K562 (cell line): Measurements from ENCODE around the gene ZNF891. TPM values are rescaled to one million over a fixed set of nuclear protein-coding genes. Genes with fewer than 3 reads are reported as not detected.

Experiments
- ATAC-seq: fragments of 200-7000 bp; cut with Tn5 transposase; 3 replicates; pipeline ENCODE4 v1.9.1; 2020; ENCODE audit warnings: moderate library complexity
- BruUV-seq: library from RNA; stranded (reverse); fragments of 400-500 nt; replicated peaks from 2 replicates; lab custom pipeline; 2021; lab: Mats Ljungman, UMichigan
- CTCF ChIA-PET: fragments of 300-600 bp; formaldehyde crosslinking; extraction: SDS; loops from one replicate; lab custom pipeline; 2021; ENCODE audit warnings: low intra/inter-chr PET ratio; lab: Yijun Ruan, JAX
- POLR2A ChIA-PET: fragments of 300-600, 350-650 bp; sonication (Branson Sonifier 250); formaldehyde crosslinking; extraction: SDS; loops from one replicate; lab custom pipeline; 2021; ENCODE audit warnings: antibody characterized with exemption, inconsistent platforms; lab: Yijun Ruan, JAX
- DNase-seq, 4 experiments: peaks; one replicate each; pipeline versions ENCODE4 v3.0.0 to v3.0.0-alpha.2; 2011 to 2018; ENCODE audit warnings: low spot score in 3 of 4, mixed read lengths in 3 of 4; ENCODE audit errors: extremely low read depth in 1 of 4
- FAIRE-seq: peaks from 2 replicates; lab custom pipeline; 2011; peaks lifted over from hg19 to GRCh38; lab: Jason Lieb, UNC
- H2AFZ ChIP-seq: 2 replicates; pipeline ENCODE4 v1.6.0; 2011; ENCODE audit warnings: low read depth, low read length, control low read depth, inconsistent platforms
- H3K27ac ChIP-seq: fragments of 200-600 bp; 3 replicates; pipeline ENCODE4 v1.8.0; 2011; ENCODE audit warnings: low read depth, mild to moderate bottlenecking, control low read depth, inconsistent platforms, low read length, moderate library complexity, mixed read lengths; ENCODE audit errors: extremely low read depth
- H3K27me3 ChIP-seq, 2 experiments: fragments of 300-600 bp in 1 of 2; 2 replicates in 1 of 2; 3 replicates in 1 of 2; pipeline versions ENCODE4 v1.6.0 to v1.8.0; 2011; ENCODE audit warnings: inconsistent platforms in 2 of 2, low read length in 2 of 2, mild to moderate bottlenecking in 1 of 2, mixed read lengths in 1 of 2, moderate library complexity in 1 of 2; ENCODE audit not compliant: control insufficient read depth in 2 of 2, insufficient read depth in 2 of 2
- H3K36me3 ChIP-seq: fragments of 300-600 bp; 3 replicates; pipeline ENCODE4 v1.8.0; 2011; ENCODE audit warnings: mild to moderate bottlenecking, low read length, inconsistent platforms; ENCODE audit not compliant: control insufficient read depth, insufficient read depth
- H3K4me1 ChIP-seq, 2 experiments: fragments of 200-600 bp in 1 of 2; replicated peaks in 1 of 2; 2 replicates in 1 of 2; 3 replicates in 1 of 2; pipeline versions ENCODE4 v1.5.1 to v1.8.0; 2011; ENCODE audit warnings: inconsistent platforms in 2 of 2, low read length in 2 of 2, mild to moderate bottlenecking in 1 of 2, mixed read lengths in 1 of 2, moderate library complexity in 1 of 2; ENCODE audit not compliant: control insufficient read depth in 2 of 2, insufficient read depth in 2 of 2
- H3K4me2 ChIP-seq: 2 replicates; pipeline ENCODE4 v1.6.1; 2011; ENCODE audit warnings: low read length, control low read depth, inconsistent platforms, mixed read lengths; ENCODE audit not compliant: insufficient read depth
- H3K4me3 ChIP-seq: fragments of 200-600 bp; sonication (generic), shearing (Covaris generic); 2 replicates; pipeline ENCODE4 v1.5.1; 2016; ENCODE audit warnings: control low read depth, inconsistent platforms
- H3K79me2 ChIP-seq: fragments of 200-600 bp; 3 replicates; pipeline ENCODE4 v1.8.0; 2011; ENCODE audit warnings: low read length, inconsistent platforms; ENCODE audit not compliant: control insufficient read depth, insufficient read depth
- H3K9ac ChIP-seq, 2 experiments: 2 replicates each; pipeline versions ENCODE4 v1.6.0 to v1.6.1; 2011; ENCODE audit warnings: low read depth in 2 of 2, low read length in 2 of 2, control low read depth in 1 of 2, inconsistent platforms in 1 of 2, mild to moderate bottlenecking in 1 of 2, mixed read lengths in 1 of 2; ENCODE audit not compliant: insufficient read depth in 1 of 2
- H3K9me1 ChIP-seq: one replicate; pipeline ENCODE4 v1.6.0; 2011; ENCODE audit warnings: inconsistent platforms, mild to moderate bottlenecking, low read length, moderate library complexity; ENCODE audit not compliant: control insufficient read depth, insufficient read depth
- H3K9me3 ChIP-seq: replicated peaks from 2 replicates; pipeline ENCODE4 v1.5.1; 2011; ENCODE audit warnings: low read depth, low read length, inconsistent platforms; ENCODE audit not compliant: control insufficient read depth, insufficient read depth
- H4K20me1 ChIP-seq: replicated peaks from 2 replicates; pipeline ENCODE4 v1.6.1; 2011; ENCODE audit warnings: low read length, inconsistent platforms, mixed read lengths; ENCODE audit not compliant: control insufficient read depth, insufficient read depth
- ELF2 ChIP-seq: fragments of 250-450 bp; sonication (Bioruptor Pico); IDR thresholded peaks from 2 replicates; pipeline ENCODE4 v1.5.0; 2021; ENCODE audit warnings: mild to moderate bottlenecking
- HNRNPH1 ChIP-seq: fragments of 200-400 bp; formaldehyde crosslinking; optimal IDR thresholded peaks from 2 replicates; pipeline ENCODE3; 2017; ENCODE audit warnings: low read depth, mild to moderate bottlenecking, low read length, moderate library complexity
- HSF4 ChIP-seq: fragments of 250-450 bp; sonication (Bioruptor Pico); IDR thresholded peaks from 2 replicates; pipeline ENCODE4 v2.1.2; 2022; ENCODE audit warnings: mild to moderate bottlenecking, moderate library complexity, borderline replicate concordance
- IFI16 ChIP-seq: fragments of 250-450 bp; sonication (Bioruptor Pico); IDR thresholded peaks from 2 replicates; pipeline ENCODE4 v2.1.2; 2022; ENCODE audit warnings: mild to moderate bottlenecking, inconsistent platforms
- MTA2 ChIP-seq: fragments of 450-650 bp; IDR thresholded peaks from 2 replicates; pipeline ENCODE4 v1.6.1; 2016; ENCODE audit warnings: low read depth
- NCOA2 ChIP-seq, 2 experiments: fragments of 450-650 bp; IDR thresholded peaks; 2 replicates each; pipeline ENCODE4 v1.6.1; 2018; ENCODE audit warnings: mild to moderate bottlenecking in 2 of 2, moderate library complexity in 1 of 2; ENCODE audit not compliant: partially characterized antibody in 2 of 2
- NFATC3 ChIP-seq: fragments of 450-650 bp; IDR thresholded peaks from 2 replicates; pipeline ENCODE4 v1.6.1; 2017; ENCODE audit warnings: mild to moderate bottlenecking
- NFIC ChIP-seq: fragments of 450-650 bp; IDR thresholded peaks from 2 replicates; pipeline ENCODE4 v1.6.1; 2017; ENCODE audit warnings: mild to moderate bottlenecking, inconsistent platforms
- PML ChIP-seq: IDR thresholded peaks from 2 replicates; pipeline ENCODE4 v1.6.1; 2012; ENCODE audit warnings: low read length, inconsistent platforms
- RBM25 ChIP-seq: fragments of 200-400 bp; formaldehyde crosslinking; IDR thresholded peaks from 2 replicates; pipeline ENCODE4 v1.6.1; 2018; ENCODE audit warnings: low read length, low read depth, moderate library complexity; ENCODE audit not compliant: severe bottlenecking
- SIN3B ChIP-seq: fragments of 450-650 bp; IDR thresholded peaks from 2 replicates; pipeline ENCODE4 v1.6.1; 2017; ENCODE audit warnings: low read depth, mild to moderate bottlenecking, moderate library complexity
- SOX6 ChIP-seq: fragments of 450-650 bp; IDR thresholded peaks from 2 replicates; pipeline ENCODE4 v1.6.1; 2014; ENCODE audit warnings: mild to moderate bottlenecking
- ZFP1 ChIP-seq: fragments of 450-650 bp; formaldehyde crosslinking; IDR thresholded peaks from 2 replicates; pipeline ENCODE4 v1.4.0; 2020; ENCODE audit warnings: mild to moderate bottlenecking, mixed read lengths
- WGBS: fragments of 100-300 bp; shearing (Covaris generic); methylation state at CpG from one replicate; pipeline ENCODE4 v1.1.6; 2016; ENCODE audit warnings: low coverage, mixed read lengths; ENCODE audit not compliant: insufficient coverage; ENCODE audit errors: missing lambda C conversion rate; 5-methylcytosine and 5-hydroxymethylcytosine counted together
- in situ Hi-C: fragments of 300-500 bp; cut with MboI; formaldehyde crosslinking; loops from 4 replicates; pipeline ENCODE4 v1.15.0; 2018; ENCODE audit warnings: inconsistent platforms, mixed read lengths
- intact Hi-C: fragments of 100-400 bp; cut with micrococcal nuclease; formaldehyde crosslinking; loops from 2 replicates; pipeline ENCODE4 v1.14.2; 2022
- polyA plus RNA-seq, 8 experiments: library from polyadenylated mRNA; depleted of rRNA in 4 of 8; stranded (reverse) in 5 of 8; unstranded in 3 of 8; fragments of >200 nt; fragmentation: Nextera tagmentation in 2 of 8; fragmentation: Illumina TruSeq in 1 of 8; extraction: Ambion mirVana in 2 of 8; extraction: Trizol in 1 of 8; gene quantifications; 2 replicates each; pipeline versions ENCODE4 v1.2.1 to v1.2.3, GENCODE V29; 2011 to 2014; ENCODE audit warnings: inconsistent platforms in 1 of 8, missing spikeins in 1 of 8
- total RNA-seq, 7 experiments: library from RNA; depleted of rRNA in 6 of 7; stranded (reverse); fragments of >200 nt in 6 of 7; fragmentation: Illumina TruSeq in 2 of 7; extraction: Trizol in 2 of 7; gene quantifications; 2 replicates each; pipeline versions ENCODE4 v1.2.1 to v1.2.3, GENCODE V29; 2011 to 2021; ENCODE audit warnings: low replicate concordance in 1 of 7
- TF ChIP-seq, protein P1 (sequence below): fragments of 450-650 bp; formaldehyde crosslinking; IDR thresholded peaks from 2 replicates; pipeline ENCODE4 v1.4.0; 2020; ENCODE audit warnings: mild to moderate bottlenecking, moderate library complexity
- TF ChIP-seq, protein P2 (sequence below): fragments of 450-650 bp; formaldehyde crosslinking; IDR thresholded peaks from 2 replicates; pipeline ENCODE4 v1.4.0; 2020; ENCODE audit warnings: mild to moderate bottlenecking
- TF ChIP-seq, protein P3 (sequence below): fragments of 450-650 bp; IDR thresholded peaks from one replicate; pipeline ENCODE4 v1.6.1; 2018; ENCODE audit warnings: mild to moderate bottlenecking, moderate library complexity; ENCODE audit not compliant: partially characterized antibody
- TF ChIP-seq, protein P4 (sequence below): fragments of 450-650 bp; IDR thresholded peaks from 2 replicates; pipeline ENCODE4 v1.6.1; 2017; ENCODE audit warnings: antibody characterized with exemption

The ZNF891 gene
- total and polyA plus RNA-seq, 9 of the 15 experiments (the other 6 are each of a cell fraction or from before 2014, with no cell fraction given): 0.41 to 2.0 (median 1.3) TPM

DNA sequence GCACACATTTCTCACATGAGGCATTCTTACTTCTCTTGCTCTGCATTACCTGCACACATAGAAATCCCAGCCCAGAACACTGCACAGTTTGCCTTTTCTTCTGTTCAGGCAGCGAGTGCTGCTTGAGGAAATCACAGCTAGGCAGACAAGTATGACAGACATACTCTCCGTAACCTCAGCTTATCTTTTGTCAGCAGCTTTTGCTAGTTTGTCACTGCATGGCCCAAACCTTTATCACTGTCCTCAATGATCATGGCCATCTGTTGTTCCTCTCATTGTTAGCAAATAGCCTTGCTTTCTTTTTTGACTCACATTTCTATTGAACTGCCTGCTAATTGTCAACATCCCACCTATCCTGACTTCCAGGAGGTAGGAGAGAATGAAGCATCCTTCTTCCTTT lies 5.7 kb upstream of the ZNF891 start:
- H3K27me3 ChIP-seq: no peaks in the 10 kb centered on the region
- H3K79me2 ChIP-seq: 0 out of 3 replicates have a peak, but pooled peaks cover 2% of the 10 kb centered on the region
- no peaks in the 10 kb centered on the region for H3K4me1 ChIP-seq
- WGBS: 10% methylated on average over 2 of the region's 2 CpGs
- intact Hi-C loops (no loop called here), in situ Hi-C loops (no loop called here)
- no peaks in the 10 kb centered on the region for H3K9me1 ChIP-seq
- H3K36me3 ChIP-seq: peaks cover 43% of the 10 kb centered on the region
- no peak overlapping the region for H3K4me3 ChIP-seq
- peak in 3 of 4 experiments; percentile 13 to 42 (median 17) for DNase-seq
- ChIA-PET POLR2A (interaction anchor here (1.3 kb wide), 1 partner anchor 23 kb away, joined by 5 read pairs; no protein-coding TSS in a partner anchor), CTCF (interaction anchor here (0.6 kb wide), 1 partner anchor 73 kb away, joined by 3 read pairs; no protein-coding TSS in a partner anchor)
- H4K20me1 ChIP-seq: no peaks in the 10 kb centered on the region
- no peak overlapping the region for H3K9ac ChIP-seq
- H3K4me2 ChIP-seq: no peak overlapping the region
- H3K9me3 ChIP-seq: peaks cover 7% of the 10 kb centered on the region; the same call in 1 of the 2 replicates
- no peak overlapping the region for H2AFZ ChIP-seq
- H3K27ac ChIP-seq: no peak overlapping the region
- no TSS peak for BruUV-seq
- ATAC-seq: peak; percentile 70
- peak; percentile 26 for FAIRE-seq
- TF ChIP-seq ZFP1 (CRISPR knock-in tag) (no peak), SOX6 (peak; percentile 94), HNRNPH1 (no peak), SIN3B (no peak), IFI16 (CRISPR knock-in tag) (no peak), HSF4 (CRISPR knock-in tag) (no peak), ELF2 (no peak), NCOA2 (IDR thresholded peaks at IDR 0.05; ENCODE audit: partially characterized antibody in 2 of 2) (no peak), PML (peak; percentile 56; the same call in 1 of the 2 replicates), MTA2 (peak; percentile 85), NFIC (peak; percentile 72), NFATC3 (no peak), RBM25 (no peak)
- TF ChIP-seq, protein P1, sequence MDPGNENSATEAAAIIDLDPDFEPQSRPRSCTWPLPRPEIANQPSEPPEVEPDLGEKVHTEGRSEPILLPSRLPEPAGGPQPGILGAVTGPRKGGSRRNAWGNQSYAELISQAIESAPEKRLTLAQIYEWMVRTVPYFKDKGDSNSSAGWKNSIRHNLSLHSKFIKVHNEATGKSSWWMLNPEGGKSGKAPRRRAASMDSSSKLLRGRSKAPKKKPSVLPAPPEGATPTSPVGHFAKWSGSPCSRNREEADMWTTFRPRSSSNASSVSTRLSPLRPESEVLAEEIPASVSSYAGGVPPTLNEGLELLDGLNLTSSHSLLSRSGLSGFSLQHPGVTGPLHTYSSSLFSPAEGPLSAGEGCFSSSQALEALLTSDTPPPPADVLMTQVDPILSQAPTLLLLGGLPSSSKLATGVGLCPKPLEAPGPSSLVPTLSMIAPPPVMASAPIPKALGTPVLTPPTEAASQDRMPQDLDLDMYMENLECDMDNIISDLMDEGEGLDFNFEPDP (CRISPR knock-in tag): no peak
- TF ChIP-seq, protein P2, sequence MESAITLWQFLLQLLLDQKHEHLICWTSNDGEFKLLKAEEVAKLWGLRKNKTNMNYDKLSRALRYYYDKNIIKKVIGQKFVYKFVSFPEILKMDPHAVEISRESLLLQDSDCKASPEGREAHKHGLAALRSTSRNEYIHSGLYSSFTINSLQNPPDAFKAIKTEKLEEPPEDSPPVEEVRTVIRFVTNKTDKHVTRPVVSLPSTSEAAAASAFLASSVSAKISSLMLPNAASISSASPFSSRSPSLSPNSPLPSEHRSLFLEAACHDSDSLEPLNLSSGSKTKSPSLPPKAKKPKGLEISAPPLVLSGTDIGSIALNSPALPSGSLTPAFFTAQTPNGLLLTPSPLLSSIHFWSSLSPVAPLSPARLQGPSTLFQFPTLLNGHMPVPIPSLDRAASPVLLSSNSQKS (CRISPR knock-in tag): no peak
- TF ChIP-seq, protein P3, sequence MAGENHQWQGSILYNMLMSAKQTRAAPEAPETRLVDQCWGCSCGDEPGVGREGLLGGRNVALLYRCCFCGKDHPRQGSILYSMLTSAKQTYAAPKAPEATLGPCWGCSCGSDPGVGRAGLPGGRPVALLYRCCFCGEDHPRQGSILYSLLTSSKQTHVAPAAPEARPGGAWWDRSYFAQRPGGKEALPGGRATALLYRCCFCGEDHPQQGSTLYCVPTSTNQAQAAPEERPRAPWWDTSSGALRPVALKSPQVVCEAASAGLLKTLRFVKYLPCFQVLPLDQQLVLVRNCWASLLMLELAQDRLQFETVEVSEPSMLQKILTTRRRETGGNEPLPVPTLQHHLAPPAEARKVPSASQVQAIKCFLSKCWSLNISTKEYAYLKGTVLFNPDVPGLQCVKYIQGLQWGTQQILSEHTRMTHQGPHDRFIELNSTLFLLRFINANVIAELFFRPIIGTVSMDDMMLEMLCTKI: no peak
- TF ChIP-seq, protein P4, sequence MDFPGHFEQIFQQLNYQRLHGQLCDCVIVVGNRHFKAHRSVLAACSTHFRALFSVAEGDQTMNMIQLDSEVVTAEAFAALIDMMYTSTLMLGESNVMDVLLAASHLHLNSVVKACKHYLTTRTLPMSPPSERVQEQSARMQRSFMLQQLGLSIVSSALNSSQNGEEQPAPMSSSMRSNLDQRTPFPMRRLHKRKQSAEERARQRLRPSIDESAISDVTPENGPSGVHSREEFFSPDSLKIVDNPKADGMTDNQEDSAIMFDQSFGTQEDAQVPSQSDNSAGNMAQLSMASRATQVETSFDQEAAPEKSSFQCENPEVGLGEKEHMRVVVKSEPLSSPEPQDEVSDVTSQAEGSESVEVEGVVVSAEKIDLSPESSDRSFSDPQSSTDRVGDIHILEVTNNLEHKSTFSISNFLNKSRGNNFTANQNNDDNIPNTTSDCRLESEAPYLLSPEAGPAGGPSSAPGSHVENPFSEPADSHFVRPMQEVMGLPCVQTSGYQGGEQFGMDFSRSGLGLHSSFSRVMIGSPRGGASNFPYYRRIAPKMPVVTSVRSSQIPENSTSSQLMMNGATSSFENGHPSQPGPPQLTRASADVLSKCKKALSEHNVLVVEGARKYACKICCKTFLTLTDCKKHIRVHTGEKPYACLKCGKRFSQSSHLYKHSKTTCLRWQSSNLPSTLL: no peak
